ENCODE results near the gene DCDC1.

GRCh38 chr11:31369348-31370329 is at the start of gene DCDC1, which contains the start of gene DNAJC24:
- TF ChIP-seq POLR2A (IDR thresholded peaks at IDR 0.05) = peak in 1 of 2 donors; percentile 40
- TF ChIP-seq, protein P1, sequence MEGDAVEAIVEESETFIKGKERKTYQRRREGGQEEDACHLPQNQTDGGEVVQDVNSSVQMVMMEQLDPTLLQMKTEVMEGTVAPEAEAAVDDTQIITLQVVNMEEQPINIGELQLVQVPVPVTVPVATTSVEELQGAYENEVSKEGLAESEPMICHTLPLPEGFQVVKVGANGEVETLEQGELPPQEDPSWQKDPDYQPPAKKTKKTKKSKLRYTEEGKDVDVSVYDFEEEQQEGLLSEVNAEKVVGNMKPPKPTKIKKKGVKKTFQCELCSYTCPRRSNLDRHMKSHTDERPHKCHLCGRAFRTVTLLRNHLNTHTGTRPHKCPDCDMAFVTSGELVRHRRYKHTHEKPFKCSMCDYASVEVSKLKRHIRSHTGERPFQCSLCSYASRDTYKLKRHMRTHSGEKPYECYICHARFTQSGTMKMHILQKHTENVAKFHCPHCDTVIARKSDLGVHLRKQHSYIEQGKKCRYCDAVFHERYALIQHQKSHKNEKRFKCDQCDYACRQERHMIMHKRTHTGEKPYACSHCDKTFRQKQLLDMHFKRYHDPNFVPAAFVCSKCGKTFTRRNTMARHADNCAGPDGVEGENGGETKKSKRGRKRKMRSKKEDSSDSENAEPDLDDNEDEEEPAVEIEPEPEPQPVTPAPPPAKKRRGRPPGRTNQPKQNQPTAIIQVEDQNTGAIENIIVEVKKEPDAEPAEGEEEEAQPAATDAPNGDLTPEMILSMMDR (IDR thresholded peaks at IDR 0.05) = no peak

Measured in adrenal gland (tissue), 5 donors.